Testis (tissue), 3 donors: Measurements from ENCODE around the gene IPO11. TPM values are rescaled to one million over a fixed set of nuclear protein-coding genes. Genes with fewer than 3 reads are reported as not detected.
"Not testable (repeated sequence)": the region's sequence is repeated elsewhere in the genome, so short reads cannot be mapped to it uniquely, and the experiment has no call there.

Experiments
- DNase-seq: peaks from one replicate; pipeline ENCODE4 v3.0.0-alpha.2; 2019
- H3K27ac ChIP-seq, 2 donors: fragments of 200-600 bp; sonication (generic); one replicate each; pipeline ENCODE4 v1.5.1; 2019
- H3K27me3 ChIP-seq: fragments of 200-600 bp; sonication (generic); one replicate; pipeline ENCODE4 v1.5.1; 2019
- H3K36me3 ChIP-seq: fragments of 200-600 bp; sonication (generic); one replicate; pipeline ENCODE4 v1.5.1; 2017; ENCODE audit warnings: low read depth; ENCODE audit errors: missing control alignments
- H3K4me1 ChIP-seq: fragments of 200-600 bp; sonication (generic); one replicate; pipeline ENCODE4 v1.5.1; 2019
- H3K4me3 ChIP-seq, 2 donors: fragments of 200-600 bp; sonication (generic); one replicate each; pipeline ENCODE4 v1.5.1; 2017 to 2019
- H3K9me3 ChIP-seq: fragments of 200-600 bp; sonication (generic); one replicate; pipeline ENCODE4 v1.5.1; 2017
- POLR2A ChIP-seq: fragments of 450-650 bp; IDR thresholded peaks from one replicate; pipeline ENCODE4 v1.6.1; 2017; ENCODE audit warnings: antibody characterized with exemption, mild to moderate bottlenecking, moderate library complexity
- WGBS, 2 donors: methylation state at CpG; one replicate each; pipeline ENCODE4 v1.1.5; 2018; 5-methylcytosine and 5-hydroxymethylcytosine counted together
- intact Hi-C: fragments of 100-400 bp; cut with DNase I; formaldehyde crosslinking; loops from one replicate; pipeline ENCODE4 v1.15.1; 2023; ENCODE audit warnings: low total_unique reads
- polyA plus RNA-seq: library from polyadenylated mRNA; stranded (reverse); fragments of 350-450 nt; fragmentation: Illumina TruSeq; extraction: RNeasy Lipid Tissue Mini Kit (QIAGEN cat#74804); gene quantifications from one replicate; pipeline ENCODE4 v1.2.3, GENCODE V29; 2014; ENCODE audit warnings: low read depth, low replicate concordance; ENCODE audit not compliant: insufficient read depth
- total RNA-seq, 2 donors: library from RNA; depleted of rRNA; stranded (reverse); fragments of >200 nt; gene quantifications; one replicate each; pipeline ENCODE4 v1.2.3, GENCODE V29; 2016
- TF ChIP-seq, protein P1 (sequence below), 3 experiments: fragments of 450-650 bp in 2 of 3; fragments of 200-600 bp in 1 of 3; sonication (generic) in 1 of 3; IDR thresholded peaks; one replicate each; pipeline ENCODE4 v1.5.1; 2016 to 2019; ENCODE audit warnings: antibody characterized with exemption in 3 of 3, mild to moderate bottlenecking in 2 of 3, moderate library complexity in 1 of 3

The IPO11 gene
- total and polyA plus RNA-seq, 3 donors from 2014 or later = 50.3 to 74.5 (median 67.3) TPM

DNA sequence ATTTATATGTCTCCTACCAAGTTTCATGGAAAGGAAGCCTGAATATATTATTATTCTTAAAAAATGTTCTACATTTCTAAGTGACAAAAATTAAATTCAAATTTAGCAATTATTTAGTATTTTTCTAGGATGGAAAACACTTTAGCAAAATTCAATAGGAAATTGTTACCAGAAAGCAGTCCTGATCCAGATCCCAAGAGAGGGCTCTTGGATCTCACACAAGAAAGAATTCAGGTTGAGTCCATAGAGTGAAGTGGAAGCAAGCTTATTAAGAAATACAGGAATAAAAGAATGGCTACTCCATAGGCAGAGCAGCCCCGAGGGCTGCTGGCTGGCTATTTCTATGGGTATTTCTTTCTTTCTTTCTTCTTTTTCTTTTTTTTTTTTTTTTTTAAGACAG lies 210.7 kb downstream of the IPO11 start:
- TF ChIP-seq, protein P1, sequence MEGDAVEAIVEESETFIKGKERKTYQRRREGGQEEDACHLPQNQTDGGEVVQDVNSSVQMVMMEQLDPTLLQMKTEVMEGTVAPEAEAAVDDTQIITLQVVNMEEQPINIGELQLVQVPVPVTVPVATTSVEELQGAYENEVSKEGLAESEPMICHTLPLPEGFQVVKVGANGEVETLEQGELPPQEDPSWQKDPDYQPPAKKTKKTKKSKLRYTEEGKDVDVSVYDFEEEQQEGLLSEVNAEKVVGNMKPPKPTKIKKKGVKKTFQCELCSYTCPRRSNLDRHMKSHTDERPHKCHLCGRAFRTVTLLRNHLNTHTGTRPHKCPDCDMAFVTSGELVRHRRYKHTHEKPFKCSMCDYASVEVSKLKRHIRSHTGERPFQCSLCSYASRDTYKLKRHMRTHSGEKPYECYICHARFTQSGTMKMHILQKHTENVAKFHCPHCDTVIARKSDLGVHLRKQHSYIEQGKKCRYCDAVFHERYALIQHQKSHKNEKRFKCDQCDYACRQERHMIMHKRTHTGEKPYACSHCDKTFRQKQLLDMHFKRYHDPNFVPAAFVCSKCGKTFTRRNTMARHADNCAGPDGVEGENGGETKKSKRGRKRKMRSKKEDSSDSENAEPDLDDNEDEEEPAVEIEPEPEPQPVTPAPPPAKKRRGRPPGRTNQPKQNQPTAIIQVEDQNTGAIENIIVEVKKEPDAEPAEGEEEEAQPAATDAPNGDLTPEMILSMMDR (IDR thresholded peaks at IDR 0.05) = no peak
- no peak for TF ChIP-seq POLR2A
- WGBS, 2 donors = 92% methylated on average over 1 of the region's 1 CpG
- Histone ChIP-seq H3K27me3 (no peaks in the 10 kb centered on the region), H3K27ac (no peak overlapping the region), H3K4me3 (no peak overlapping the region), H3K36me3 (no peaks in the 10 kb centered on the region), H3K4me1 (no peaks in the 10 kb centered on the region), H3K9me3 (no peaks in the 10 kb centered on the region)
- no peak for DNase-seq
- intact Hi-C loops = no loop called here

DNA sequence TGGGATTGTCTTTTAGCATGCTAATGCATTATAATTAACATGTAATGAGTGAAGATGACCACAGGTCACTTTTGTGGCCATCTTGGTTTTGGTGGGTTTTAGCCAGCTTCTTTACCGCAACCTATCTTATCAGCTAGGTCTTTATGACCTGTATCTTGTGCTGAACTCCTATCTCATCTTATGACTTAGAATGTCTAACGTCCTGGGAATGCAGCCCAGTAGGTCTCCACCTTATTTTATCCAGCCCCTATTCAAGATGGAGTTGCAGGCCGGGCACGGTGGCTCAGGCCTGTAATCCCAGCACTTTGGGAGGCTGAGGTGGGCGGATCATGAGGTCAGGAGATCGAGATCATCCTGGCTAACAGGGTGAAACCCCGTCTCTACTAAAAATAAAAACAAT lies 211.9 kb downstream of the IPO11 start:
- 90 to 96% methylated on average over 7 of the region's 7 CpGs for WGBS, 2 donors
- intact Hi-C loops = not testable (repeated sequence)

DNA sequence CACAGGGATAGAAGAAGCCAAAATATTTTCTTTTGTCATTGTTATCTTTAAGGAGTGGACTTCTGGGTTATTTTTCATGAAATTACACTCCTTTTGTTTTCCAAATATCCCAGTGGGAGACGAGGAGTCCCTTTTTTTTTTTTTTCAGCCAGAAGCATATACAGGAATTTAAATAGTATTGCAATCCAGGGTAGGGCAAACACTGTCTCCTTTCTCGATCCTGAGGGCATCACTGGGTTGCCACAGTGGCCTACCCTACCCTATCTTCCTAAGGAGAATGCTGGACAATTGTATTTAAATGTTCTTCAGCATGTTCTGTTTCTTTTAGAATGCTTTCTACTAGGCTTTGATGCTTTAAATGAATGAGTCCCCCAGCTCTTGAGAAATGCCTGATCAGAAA lies 214.0 kb downstream of the IPO11 start:
- H3K36me3 ChIP-seq = no peaks in the 10 kb centered on the region
- H3K4me1 ChIP-seq = no peaks in the 10 kb centered on the region
- no peaks in the 10 kb centered on the region for H3K9me3 ChIP-seq
- no peak for DNase-seq
- 85 to 91% methylated on average over 2 of the region's 2 CpGs for WGBS, 2 donors
- intact Hi-C loops = no loop called here
- TF ChIP-seq POLR2A = no peak
- TF ChIP-seq, protein P1 (IDR thresholded peaks at IDR 0.05) = no peak
- no peak overlapping the region for H3K27ac ChIP-seq
- H3K4me3 ChIP-seq = no peak overlapping the region
- H3K27me3 ChIP-seq = no peaks in the 10 kb centered on the region

More for the DNA sequence above, 211.9 kb downstream of the IPO11 start:
- DNase-seq, H3K36me3 ChIP-seq, H3K4me1 ChIP-seq, H3K27ac ChIP-seq, H3K9me3 ChIP-seq, H3K27me3 ChIP-seq, H3K4me3 ChIP-seq: not testable (repeated sequence)

DNA sequence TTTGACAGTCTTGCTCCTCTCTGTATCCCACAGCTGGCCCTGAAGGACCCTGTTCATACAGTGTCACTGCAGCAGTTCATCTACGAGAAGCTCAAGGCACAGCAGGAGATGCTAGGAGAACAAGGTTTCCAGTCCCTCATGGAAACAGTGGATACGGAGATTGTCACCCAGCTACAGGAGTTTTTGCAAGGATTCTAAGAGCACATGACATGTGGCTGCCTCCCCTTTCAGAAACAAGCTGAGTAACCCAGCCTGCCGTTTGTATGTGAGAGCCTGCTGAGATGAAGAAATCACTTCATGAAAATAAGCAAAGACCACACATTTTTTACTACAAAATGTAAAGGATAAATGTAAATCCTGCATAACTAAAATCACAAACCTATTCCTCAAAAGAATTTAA lies 214.6 kb downstream of the IPO11 start:
- Histone ChIP-seq H3K27me3 (no peaks in the 10 kb centered on the region), H3K9me3 (no peaks in the 10 kb centered on the region), H3K4me1 (no peaks in the 10 kb centered on the region), H3K27ac (no peak overlapping the region), H3K4me3 (no peak overlapping the region), H3K36me3 (no peaks in the 10 kb centered on the region)
- WGBS, 2 donors = 53 to 59% methylated on average over 3 of the region's 3 CpGs
- intact Hi-C loops = no loop called here
- DNase-seq = no peak
- TF ChIP-seq, protein P1 (IDR thresholded peaks at IDR 0.05) = no peak
- no peak for TF ChIP-seq POLR2A

DNA sequence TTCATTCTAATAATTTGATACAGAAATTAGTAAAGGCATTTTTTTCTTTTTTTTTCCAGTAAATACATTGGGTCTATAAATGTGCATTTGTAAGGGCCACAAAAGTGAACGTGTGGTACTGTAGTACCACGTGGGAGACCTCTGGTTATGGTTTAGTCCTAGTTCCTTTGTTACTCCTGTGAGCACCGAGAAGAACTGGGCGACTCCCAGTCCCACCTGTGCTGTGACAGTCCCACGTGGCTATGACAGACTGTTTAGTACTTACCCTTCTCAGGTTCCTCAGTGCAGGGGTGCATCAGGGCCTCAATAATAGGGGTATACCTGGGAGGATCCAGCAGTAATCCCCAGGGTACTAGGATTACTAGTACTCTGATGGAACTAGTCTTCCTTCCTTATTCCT lies 215.3 kb downstream of the IPO11 start:
- intact Hi-C loops = no loop called here
- WGBS, 2 donors = 78 to 84% methylated on average over 5 of the region's 5 CpGs
- no peaks in the 10 kb centered on the region for H3K36me3 ChIP-seq

More for the DNA sequence above, 215.3 kb downstream of the IPO11 start:
- no peak overlapping the region for H3K4me3 ChIP-seq
- DNase-seq = no peak
- H3K27ac ChIP-seq = no peak overlapping the region
- H3K9me3 ChIP-seq = no peaks in the 10 kb centered on the region
- H3K27me3 ChIP-seq = no peaks in the 10 kb centered on the region
- no peaks in the 10 kb centered on the region for H3K4me1 ChIP-seq
- no peak for TF ChIP-seq POLR2A
- TF ChIP-seq, protein P1 (IDR thresholded peaks at IDR 0.05) = no peak
